GM19397 (cell line): ENCODE measurements around the gene MROH2A.
"Not testable (repeated sequence)": the region's sequence is repeated elsewhere in the genome, so short reads cannot be mapped to it uniquely, and the experiment has no call there.

Source experiments
- ATAC-seq: cut with Tn5 transposase; IDR thresholded peaks from one replicate; pipeline ENCODE4 v1.9.1; 2021; ENCODE audit warnings: mild to moderate bottlenecking, moderate library complexity; ENCODE audit not compliant: unreplicated experiment

The MROH2A gene, protein sequence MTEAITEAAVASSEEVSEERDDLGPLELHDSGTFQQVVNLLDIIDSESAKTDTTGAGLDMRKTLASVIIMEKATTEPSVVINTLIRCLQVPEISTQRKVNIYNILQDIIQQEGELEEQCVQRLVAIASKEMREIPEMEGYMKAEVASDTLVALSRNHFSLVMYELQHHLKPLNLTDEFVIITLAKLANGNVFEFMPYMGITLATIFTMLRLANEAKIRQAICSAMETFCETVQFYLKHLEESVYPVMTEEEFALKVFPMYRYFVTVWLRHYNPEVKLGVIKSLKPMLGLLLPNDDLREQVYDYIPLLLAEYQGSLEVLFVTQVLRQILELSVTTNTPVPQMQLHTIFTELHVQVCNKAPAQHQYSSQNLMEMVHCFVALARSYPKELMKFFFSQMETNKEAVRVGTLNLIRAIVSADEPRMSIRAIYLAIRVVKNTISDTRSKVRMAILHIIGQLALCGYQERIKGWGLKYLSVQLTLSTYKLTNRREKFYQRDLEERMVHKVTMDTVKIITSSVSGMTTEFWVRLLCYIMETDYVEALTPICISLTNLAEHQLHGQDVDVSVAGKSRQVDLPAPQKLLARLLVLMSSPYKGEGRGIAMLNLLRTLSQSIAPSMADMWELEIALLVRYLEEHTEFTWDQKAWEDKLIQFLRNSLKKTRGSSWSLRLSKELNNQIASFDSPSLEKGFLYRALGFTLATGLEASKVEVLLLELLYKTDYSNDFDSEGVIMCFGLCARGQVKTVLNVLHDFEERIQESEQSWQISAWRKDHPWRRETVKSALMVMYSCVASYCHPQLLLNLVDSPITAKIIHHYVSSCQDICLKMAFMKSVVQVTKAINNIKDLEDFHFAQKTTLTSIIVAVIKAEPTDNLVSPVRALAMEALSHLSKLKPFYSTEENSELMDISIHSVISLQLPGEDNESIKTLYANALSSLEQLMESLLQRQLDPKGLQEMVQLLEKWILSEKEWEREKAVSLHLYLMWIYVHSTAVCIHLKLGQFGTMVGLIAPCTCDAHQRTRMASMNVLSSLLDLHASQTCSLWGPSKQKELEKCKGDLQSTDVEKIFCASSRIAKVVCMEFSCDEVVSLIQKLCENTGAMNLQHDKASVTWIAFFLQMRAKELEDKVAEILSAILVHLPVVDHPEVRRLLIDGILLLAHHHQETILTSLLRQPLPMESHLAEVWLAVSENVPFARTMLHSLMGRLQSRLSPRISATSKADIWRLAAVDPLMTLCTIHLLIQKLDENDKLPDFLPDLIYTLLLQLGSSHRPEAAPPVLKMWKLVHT (N-terminal part only)

DNA sequence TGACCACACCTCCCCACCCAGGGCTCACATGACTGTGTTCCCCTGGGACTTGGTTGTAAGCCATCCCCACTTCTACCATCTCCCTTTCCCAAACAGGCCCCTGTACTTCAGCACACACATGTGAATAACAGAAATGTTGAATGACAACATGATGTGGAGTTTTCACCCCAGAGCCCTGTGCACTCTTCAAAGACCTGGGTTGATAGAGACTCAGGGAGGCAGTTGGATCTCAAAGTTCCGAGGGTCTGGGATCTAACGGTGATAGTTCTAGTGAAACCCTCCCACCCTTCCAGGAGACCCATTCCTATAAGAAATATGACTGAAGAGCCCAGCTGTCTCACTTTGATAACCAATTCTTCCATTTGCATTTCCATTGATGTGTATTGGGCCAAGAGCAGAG, at the start of gene MROH2A:
TSS of gene MROH2A (plus strand) at position 301 of the 400 bp plus-strand sequence. CDS start 1,029 bp downstream, outside the sequence.
- ATAC-seq = no peak

DNA sequence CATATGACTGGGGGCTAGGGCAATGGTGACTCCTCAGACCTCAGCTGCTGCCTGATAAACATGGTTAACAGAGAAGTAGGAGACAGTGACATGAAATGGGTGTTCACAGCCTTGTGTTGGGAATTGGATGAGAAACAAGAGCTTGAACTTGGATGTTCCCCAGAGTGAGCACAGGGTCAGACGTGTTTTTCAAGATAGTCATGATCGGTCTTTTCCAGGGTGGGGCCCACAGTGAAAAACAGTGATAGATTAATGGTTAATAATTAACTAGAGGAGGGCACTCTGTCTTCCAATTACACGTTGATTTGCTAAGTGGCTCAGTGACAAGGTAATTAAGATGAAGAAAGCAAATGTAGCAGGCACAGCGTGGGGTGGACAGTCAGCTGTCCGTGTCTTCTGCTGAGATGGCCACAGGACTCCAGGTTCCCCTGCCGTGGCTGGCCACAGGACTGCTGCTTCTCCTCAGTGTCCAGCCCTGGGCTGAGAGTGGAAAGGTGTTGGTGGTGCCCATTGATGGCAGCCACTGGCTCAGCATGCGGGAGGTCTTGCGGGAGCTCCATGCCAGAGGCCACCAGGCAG, 49.3 kb upstream of the MROH2A start, which contains the start of gene UGT1A3:
TSS of gene UGT1A3 (plus strand) at position 320 of the 579 bp plus-strand sequence. CDS start at position 405, 85 bp downstream.
- no peak for ATAC-seq

DNA sequence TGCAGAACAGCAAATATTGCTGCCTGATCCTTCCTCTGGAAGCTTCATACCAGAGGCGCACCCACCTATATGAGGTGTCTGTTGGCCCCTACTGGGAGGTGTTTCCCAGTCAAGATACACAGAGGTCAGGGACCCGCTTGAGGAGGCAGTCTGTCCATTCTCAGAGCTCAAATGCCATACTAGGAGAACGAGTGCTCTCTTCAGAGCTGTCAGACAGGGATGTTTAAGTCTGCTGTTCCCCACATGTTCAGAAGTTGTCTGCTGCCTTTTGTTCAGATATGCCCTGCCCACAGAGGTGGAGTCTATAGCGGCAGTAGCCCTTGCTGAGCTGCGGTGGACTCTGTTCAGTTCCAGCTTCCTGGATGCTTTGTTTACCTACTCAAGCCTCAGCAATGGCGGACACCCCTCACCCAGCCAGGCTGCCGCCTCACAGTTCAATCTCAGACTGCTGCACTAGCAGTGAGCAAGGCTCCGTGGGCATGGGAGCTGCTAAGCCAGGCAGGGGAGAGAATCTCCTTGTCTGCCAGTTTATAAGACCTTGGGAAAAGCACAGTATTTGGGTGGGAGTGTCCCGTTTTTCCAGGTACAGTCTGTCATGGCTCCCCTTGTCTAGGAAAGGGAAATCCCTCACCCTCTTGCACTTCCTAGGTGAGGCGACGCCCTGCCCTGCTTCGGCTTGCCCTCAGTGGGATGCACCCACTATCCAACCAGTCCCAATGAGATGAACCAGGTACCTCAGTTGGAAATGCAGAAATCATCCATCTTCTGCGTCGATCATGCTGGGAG, 41.1 kb upstream of the MROH2A start:
- ATAC-seq = not testable (repeated sequence)

- ATAC-seq = no peak
These were observed 37.3 kb upstream of the MROH2A start for GRCh38 chr2:233740870-233741269.

DNA sequence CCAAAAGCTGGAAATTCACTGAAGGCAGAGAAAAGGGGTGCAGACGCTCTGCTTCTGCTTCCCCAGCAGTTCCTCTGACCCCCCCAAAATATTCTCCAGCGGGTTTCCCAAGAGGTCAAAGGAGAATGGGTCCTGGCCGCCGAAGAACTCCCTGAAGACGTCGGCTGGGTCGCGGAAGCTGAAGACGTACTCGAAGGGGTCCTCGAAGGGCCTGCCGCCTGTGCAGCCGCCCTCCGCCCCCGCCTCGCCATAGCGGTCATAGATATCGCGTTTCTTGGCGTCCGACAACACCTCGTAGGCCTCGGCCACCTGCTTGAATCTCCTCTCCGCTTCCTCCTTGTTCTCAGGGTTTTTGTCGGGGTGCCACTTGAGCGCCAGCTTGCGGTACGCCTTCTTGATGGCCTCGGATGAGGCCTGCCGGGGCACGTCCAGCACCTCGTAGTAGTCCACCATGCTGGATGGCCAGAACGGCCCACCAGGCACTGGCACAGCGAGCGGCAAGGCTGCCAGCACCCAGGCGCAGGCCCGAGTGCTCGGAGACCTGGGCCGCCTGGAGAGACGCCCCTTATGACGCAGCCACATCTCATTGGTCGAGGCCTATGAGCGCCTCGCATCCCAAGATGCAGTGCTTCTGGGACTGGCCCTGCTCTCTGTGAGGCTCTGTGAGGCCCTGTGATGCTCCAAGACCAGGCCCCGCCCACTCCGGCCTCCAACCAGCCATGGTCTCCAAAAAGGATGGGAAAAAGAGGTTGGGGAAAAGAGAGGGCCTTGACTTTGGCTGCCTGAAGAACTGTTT, 34.5 kb upstream of the MROH2A start:
- no peak for ATAC-seq

DNA sequence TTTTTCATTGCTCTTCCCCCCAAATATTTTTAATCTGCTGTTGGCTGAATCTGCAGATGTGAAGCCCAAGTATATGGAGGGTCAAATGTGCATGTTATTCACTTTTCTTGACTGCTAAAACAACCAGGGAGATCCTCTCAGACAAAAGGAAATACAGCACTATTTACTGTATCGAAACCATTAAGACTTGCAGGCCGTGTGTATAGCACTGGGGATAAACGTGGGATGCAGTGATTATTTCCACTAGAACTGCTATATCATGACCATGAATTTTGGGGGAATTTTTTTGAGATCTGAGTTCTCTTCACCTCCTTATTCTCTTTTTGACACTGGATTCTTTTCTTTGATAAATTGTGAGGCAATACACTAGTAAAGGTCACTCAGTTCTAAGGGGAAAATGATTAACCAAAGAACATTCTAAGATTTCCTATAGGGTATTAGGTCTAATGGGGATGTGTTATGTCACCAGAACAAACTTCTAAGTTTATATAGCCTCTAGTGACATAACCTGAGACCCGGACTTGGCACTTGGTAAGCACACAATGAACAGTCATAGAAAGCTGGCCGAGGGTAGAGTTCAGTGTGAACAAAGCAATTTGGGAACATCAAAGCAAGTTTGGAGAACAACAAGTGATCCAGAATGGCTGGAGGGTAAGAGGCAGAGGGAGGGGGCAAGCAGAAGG, 32.9 kb upstream of the MROH2A start:
- no peak for ATAC-seq

DNA sequence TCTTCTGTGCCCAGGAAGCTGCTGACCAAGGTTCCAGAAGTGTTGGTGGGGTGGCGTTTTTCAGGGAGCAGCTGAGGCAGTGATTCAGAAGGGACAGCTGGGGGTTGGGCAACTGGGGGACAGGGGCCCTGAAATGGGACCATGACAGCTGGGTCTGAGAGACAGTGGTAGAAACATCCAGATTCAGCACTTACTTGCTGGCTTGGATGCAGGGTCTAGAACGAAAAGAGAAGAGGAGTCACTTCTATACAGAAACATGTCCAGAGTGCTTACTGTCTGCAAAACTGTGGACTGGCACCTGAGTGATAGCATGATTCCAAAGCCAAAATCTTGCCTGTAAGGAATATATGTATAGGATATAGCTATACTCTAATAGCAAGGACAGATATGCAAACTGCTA, 32.3 kb upstream of the MROH2A start:
- not testable (repeated sequence) for ATAC-seq

DNA sequence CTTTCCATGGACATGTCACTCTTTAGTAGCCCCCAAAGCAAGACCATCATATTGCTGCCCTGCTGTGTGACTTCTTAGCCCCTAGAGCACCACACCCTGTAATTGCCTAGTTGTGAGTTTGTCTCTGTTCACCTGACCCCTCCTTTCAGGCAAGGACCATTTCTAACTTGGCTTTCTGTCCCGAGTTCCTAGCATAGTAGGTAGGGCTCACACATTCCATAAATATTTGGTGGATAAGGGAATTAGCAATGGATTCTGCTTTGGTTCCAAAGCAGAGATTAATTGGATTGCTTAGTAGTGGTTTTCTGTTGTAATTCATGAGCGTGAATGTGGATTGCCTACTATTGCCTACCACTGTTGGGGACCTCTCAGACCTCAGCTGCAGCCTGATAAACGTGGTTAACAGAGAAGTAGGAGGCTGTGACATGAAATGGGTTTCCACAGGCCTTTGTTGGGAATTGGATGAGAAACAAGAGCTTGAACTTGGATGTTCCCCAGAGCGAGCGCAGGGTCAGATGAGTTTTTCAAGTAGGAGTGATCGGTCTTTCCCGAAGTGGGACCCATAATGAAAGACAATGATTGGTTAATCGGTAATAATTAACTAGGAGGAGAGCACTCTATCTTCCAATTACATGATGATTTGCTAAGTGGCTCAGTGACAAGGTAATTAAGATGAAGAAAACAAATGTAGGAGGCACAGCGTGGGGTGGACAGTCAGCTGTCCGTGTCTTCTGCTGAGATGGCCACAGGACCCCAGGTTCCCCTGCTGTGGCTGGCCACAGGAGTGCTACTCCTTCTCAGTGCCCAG, 31.5 kb upstream of the MROH2A start:
- no peak for ATAC-seq

DNA sequence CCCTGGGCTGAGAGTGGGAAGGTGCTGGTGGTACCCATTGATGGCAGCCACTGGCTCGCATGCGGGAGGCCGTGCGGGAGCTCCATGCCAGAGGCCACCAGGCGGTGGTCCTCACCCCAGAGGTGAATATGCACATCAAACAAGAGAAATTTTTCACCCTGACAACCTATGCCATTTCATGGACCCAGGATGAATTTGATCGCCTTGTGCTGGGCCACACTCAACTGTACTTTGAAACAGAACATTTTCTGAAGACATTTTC, 30.9 kb upstream of the MROH2A start:
- no peak for ATAC-seq

GRCh38 chr2:233750689-233751088, 27.4 kb upstream of the MROH2A start:
- ATAC-seq = not testable (repeated sequence)

DNA sequence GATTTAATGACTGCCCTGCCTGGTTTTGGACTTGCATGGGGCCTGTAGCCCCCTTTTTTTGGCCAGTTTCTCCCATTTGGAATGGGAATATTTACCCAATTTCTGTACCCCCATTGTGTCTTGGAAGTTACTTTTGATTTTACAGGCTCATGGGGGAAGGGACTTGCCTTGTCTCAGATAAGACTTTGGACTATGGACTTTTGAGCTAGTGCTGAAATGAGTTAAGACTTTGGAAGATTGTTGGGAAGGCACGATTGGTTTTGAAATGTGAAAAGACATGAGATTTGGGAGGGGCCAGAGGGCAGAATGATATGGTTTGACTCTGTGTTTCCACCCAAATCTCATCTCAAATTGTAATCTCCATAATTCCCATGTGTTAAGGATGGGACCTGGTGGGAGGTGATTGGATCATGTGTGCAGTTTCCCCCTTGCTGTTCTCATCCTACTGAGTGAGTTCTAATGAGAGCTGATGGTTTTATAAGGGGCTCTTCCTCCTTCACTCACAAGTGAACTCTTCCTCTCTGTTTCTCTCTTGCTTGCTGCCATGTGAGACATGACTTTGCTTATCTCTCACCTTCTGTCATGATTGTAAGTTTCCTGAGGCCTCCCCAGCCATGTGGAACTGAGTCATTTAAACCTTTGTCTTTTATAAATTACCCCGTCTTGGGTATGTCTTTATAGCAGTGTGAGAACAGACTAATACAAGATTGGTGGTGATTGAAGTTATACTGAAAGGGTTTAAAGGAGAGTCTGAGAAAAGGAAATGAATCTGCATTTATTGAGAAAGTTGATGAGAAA, 26.7 kb upstream of the MROH2A start:
- ATAC-seq = not testable (repeated sequence)

- no peak for ATAC-seq
These were observed 23.1 kb upstream of the MROH2A start for GRCh38 chr2:233754872-233755611.

- no peak for ATAC-seq
These were observed 21.6 kb upstream of the MROH2A start for GRCh38 chr2:233756429-233757081.

- no peak for ATAC-seq
These were observed 20.0 kb upstream of the MROH2A start for GRCh38 chr2:233758141-233758540.

- no peak for ATAC-seq
These were observed 19.3 kb upstream of the MROH2A start for GRCh38 chr2:233758849-233759248.

GRCh38 chr2:233760043-233760442, 18.1 kb upstream of the MROH2A start, which contains the start of gene UGT1A1:
TSS of gene UGT1A1 (plus strand) at chr2:233760270. CDS start at chr2:233760288, 18 bp downstream.
- ATAC-seq = no peak
